ENCODE data around the gene PIAS4.

The PIAS4 gene

DNA sequence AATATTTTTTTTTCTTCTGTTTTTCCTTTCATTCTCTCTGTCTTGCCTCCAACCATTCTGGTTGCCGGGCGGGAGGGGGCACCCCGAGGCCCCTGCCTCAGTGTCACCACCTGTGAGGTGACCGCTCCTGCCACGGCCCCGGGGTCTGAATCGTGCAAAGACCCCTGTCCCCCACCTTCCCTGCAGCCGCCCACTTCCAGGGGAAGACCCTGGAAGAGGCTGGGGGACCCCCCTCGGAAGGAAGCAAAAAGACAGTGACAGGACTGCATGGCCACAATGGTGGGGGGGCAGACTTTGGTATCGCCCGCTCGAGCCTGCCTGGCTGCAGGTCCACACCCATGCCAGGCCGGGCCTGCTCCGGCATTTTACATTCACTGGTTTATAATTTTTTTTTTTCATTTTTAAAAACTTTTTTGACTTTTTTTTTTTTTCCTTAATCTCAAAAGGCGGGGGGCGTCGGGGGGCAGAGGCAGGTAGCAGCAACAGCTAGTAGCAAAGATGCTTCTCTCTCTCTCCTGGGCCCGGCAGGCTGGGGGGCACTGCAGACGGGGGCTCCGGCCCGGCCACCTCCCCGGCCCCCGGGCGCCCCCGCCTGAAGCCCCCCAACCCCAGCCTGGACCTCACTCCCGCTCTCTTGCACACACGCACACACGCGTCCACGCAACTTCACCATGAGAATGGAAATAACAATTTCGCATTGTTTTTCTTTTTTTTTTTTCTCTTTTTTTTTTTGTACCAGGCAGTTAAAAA lies 36.6 kb downstream of the PIAS4 start:
- Histone ChIP-seq H3K9me2 (replicated peaks; ENCODE audit: control insufficient read depth, low read length) (no peaks in the 10 kb centered on the region), H3K9me3 (ENCODE audit: control insufficient read depth, insufficient read depth, low read length) (no peaks in the 10 kb centered on the region), H3K27me3 (ENCODE audit: control insufficient read depth, low read length) (no peaks in the 10 kb centered on the region), H3K27ac (ENCODE audit: low read depth, low read length) (no peak overlapping the region), H3K4me2 (ENCODE audit: low read length) (no peak overlapping the region), H4K20me1 (ENCODE audit: control insufficient read depth, insufficient read depth, low read depth, low read length) (no peaks in the 10 kb centered on the region), H3K4me3 (ENCODE audit: low read length) (no peak overlapping the region), H3K36me3 (ENCODE audit: control insufficient read depth, low read length) (peaks cover 29% of the 10 kb centered on the region), H3F3A (ENCODE audit: control insufficient read depth, insufficient read depth) (peaks cover 9% of the 10 kb centered on the region), H3K4me1 (ENCODE audit: control insufficient read depth, low read length) (no peaks in the 10 kb centered on the region), H3K79me2 (ENCODE audit: control insufficient read depth, low read length) (peaks cover 50% of the 10 kb centered on the region)
- TF ChIP-seq, protein P1, sequence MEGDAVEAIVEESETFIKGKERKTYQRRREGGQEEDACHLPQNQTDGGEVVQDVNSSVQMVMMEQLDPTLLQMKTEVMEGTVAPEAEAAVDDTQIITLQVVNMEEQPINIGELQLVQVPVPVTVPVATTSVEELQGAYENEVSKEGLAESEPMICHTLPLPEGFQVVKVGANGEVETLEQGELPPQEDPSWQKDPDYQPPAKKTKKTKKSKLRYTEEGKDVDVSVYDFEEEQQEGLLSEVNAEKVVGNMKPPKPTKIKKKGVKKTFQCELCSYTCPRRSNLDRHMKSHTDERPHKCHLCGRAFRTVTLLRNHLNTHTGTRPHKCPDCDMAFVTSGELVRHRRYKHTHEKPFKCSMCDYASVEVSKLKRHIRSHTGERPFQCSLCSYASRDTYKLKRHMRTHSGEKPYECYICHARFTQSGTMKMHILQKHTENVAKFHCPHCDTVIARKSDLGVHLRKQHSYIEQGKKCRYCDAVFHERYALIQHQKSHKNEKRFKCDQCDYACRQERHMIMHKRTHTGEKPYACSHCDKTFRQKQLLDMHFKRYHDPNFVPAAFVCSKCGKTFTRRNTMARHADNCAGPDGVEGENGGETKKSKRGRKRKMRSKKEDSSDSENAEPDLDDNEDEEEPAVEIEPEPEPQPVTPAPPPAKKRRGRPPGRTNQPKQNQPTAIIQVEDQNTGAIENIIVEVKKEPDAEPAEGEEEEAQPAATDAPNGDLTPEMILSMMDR (IDR thresholded peaks at IDR 0.05; ENCODE audit: low read depth, low read length, poor library complexity, severe bottlenecking), result no peak
- no peak for TF ChIP-seq EZH2phosphoT487 (IDR thresholded peaks at IDR 0.05; ENCODE audit: borderline replicate concordance, low read length)

DNA sequence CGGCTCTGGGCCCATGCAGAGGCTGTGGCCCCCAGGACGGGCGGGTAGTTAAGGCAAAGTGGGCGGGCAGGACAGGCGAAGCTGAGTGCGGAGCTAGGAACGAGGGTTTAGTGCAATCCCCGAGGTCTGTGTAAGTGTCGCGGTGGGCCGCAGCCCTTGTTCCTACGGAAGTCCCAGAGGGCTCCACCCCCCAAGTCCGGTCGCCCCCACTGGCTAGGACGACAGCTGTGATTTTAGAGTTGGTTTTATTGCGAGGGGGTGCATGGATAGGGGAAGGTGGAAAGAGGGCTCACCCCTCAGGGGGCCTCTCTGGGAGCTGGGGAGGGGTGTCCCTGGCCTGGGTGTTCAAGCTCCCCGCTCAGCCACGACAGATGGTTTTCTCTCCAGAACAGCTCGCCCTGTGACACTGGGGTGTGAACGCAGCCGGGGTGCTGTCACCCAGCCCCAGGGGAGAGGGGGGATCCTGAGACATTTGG lies 37.5 kb downstream of the PIAS4 start:
- Histone ChIP-seq H3K4me3 (ENCODE audit: low read length) (no peak overlapping the region), H3K27ac (ENCODE audit: low read depth, low read length) (no peak overlapping the region), H3K9me3 (ENCODE audit: control insufficient read depth, insufficient read depth, low read length) (no peaks in the 10 kb centered on the region), H3F3A (ENCODE audit: control insufficient read depth, insufficient read depth) (peaks cover 9% of the 10 kb centered on the region), H3K36me3 (ENCODE audit: control insufficient read depth, low read length) (peaks cover 37% of the 10 kb centered on the region), H3K4me2 (ENCODE audit: low read length) (no peak overlapping the region), H4K20me1 (ENCODE audit: control insufficient read depth, insufficient read depth, low read depth, low read length) (no peaks in the 10 kb centered on the region), H3K79me2 (ENCODE audit: control insufficient read depth, low read length) (peaks cover 59% of the 10 kb centered on the region), H3K9me2 (replicated peaks; ENCODE audit: control insufficient read depth, low read length) (no peaks in the 10 kb centered on the region), H3K27me3 (ENCODE audit: control insufficient read depth, low read length) (no peaks in the 10 kb centered on the region), H3K4me1 (ENCODE audit: control insufficient read depth, low read length) (no peaks in the 10 kb centered on the region)
- TF ChIP-seq, protein P1 (IDR thresholded peaks at IDR 0.05; ENCODE audit: low read depth, low read length, poor library complexity, severe bottlenecking), result no peak
- TF ChIP-seq EZH2phosphoT487 (IDR thresholded peaks at IDR 0.05; ENCODE audit: borderline replicate concordance, low read length), result no peak

DNA sequence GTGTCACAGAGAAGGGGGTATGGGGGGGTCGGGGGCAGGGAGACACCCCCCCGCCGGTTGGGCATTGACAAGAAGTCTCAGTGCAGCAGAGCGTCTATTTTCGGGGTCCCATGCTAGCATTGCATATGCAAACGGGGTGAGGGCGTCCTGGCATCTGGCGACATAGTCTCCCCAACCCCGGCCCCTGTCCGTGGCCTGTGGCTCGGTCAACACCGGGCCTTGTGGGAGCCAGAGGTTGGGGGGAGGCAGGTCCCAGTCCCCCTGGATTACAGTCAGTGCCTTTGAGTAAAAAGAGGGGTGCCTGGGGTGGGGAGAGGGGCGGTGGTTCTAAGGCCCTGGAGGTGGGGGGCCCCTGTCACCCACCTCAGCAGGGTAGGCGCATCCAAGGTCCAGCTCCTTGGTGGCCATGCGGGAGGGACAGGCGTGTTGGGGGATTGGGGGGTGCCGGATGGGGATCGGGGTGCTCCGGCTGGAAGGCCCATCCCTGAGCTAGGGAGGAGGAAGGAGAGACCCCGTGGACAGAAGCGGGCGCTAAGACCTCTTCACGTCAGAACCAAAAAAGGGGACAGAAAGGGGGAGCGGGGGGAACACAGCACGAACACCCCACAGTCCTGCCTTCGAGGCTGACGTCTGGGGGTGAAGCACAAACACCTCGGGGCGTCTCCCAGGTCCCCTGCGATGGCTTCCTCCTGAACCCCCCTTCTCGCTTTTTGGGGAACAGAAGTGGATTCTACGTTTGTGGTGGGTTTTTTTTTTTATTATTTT lies 38.2 kb downstream of the PIAS4 start:
- TF ChIP-seq, protein P1 (IDR thresholded peaks at IDR 0.05; ENCODE audit: low read depth, low read length, poor library complexity, severe bottlenecking), result no peak
- TF ChIP-seq EZH2phosphoT487 (IDR thresholded peaks at IDR 0.05; ENCODE audit: borderline replicate concordance, low read length), result no peak
- H3K79me2 ChIP-seq (ENCODE audit: control insufficient read depth, low read length), result peaks cover 66% of the 10 kb centered on the region
- H3K27ac ChIP-seq (ENCODE audit: low read depth, low read length), result no peak overlapping the region

More for the DNA sequence above, 38.2 kb downstream of the PIAS4 start:
- no peak overlapping the region for H3K4me2 ChIP-seq (ENCODE audit: low read length)
- H4K20me1 ChIP-seq (ENCODE audit: control insufficient read depth, insufficient read depth, low read depth, low read length), result peaks cover 5% of the 10 kb centered on the region; the same call in 1 of the 2 replicates
- peaks cover 44% of the 10 kb centered on the region for H3K36me3 ChIP-seq (ENCODE audit: control insufficient read depth, low read length)
- H3K9me3 ChIP-seq (ENCODE audit: control insufficient read depth, insufficient read depth, low read length), result no peaks in the 10 kb centered on the region
- H3K9me2 ChIP-seq (replicated peaks; ENCODE audit: control insufficient read depth, low read length), result no peaks in the 10 kb centered on the region
- H3K4me3 ChIP-seq (ENCODE audit: low read length), result no peak overlapping the region
- H3K4me1 ChIP-seq (ENCODE audit: control insufficient read depth, low read length), result no peaks in the 10 kb centered on the region
- H3F3A ChIP-seq (ENCODE audit: control insufficient read depth, insufficient read depth), result peaks cover 9% of the 10 kb centered on the region
- H3K27me3 ChIP-seq (ENCODE audit: control insufficient read depth, low read length), result no peaks in the 10 kb centered on the region
